Left lung (tissue), 10 donors: ENCODE results near the gene PAPLN. TPM values are rescaled to one million over a fixed set of nuclear protein-coding genes. Genes with fewer than 3 reads are reported as not detected.
"Not testable (repeated sequence)": the region's sequence is repeated elsewhere in the genome, so short reads cannot be mapped to it uniquely, and the experiment has no call there.

Experiments
- ATAC-seq: fragments of 200-7000 bp; cut with Tn5 transposase; one replicate; pipeline ENCODE4 v1.9.1; 2020; ENCODE audit warnings: moderate library complexity
- DNase-seq, 4 donors: peaks; one replicate each; pipeline ENCODE4 v3.0.0-alpha.2; 2013 to 2020
- H3K27ac ChIP-seq, 2 donors: fragments of 200-600 bp; sonication (generic) in 1 of 2; one replicate each; pipeline versions ENCODE4 v1.5.0 to v1.8.0; 2020 to 2021
- H3K27me3 ChIP-seq, 2 donors: fragments of 200-600 bp; sonication (generic) in 1 of 2; one replicate each; pipeline versions ENCODE4 v1.5.0 to v1.8.0; 2020 to 2021
- H3K36me3 ChIP-seq, 2 donors: fragments of 200-600 bp; sonication (generic) in 1 of 2; one replicate each; pipeline versions ENCODE4 v1.5.0 to v1.8.0; 2020 to 2021
- H3K4me1 ChIP-seq, 2 donors: fragments of 200-600 bp; one replicate each; pipeline ENCODE4 v1.8.0; 2021
- H3K4me3 ChIP-seq, 2 donors: fragments of 200-600 bp; sonication (generic) in 1 of 2; one replicate each; pipeline versions ENCODE4 v1.5.0 to v1.8.0; 2020 to 2021; ENCODE audit warnings: mild to moderate bottlenecking in 1 of 2
- H3K9me3 ChIP-seq, 2 donors: fragments of 200-600 bp; sonication (generic) in 1 of 2; one replicate each; pipeline versions ENCODE4 v1.5.0 to v1.8.0; 2020 to 2021
- CTCF ChIP-seq, 2 donors: fragments of 200-600 bp; sonication (generic) in 1 of 2; IDR thresholded peaks; one replicate each; pipeline versions ENCODE4 v1.5.0 to v1.8.0; 2021; ENCODE audit warnings: antibody characterized with exemption in 2 of 2
- intact Hi-C, 2 donors: fragments of 100-400 bp; cut with DNase I; formaldehyde crosslinking; loops; one replicate each; pipeline versions ENCODE4 v1.11.2 to v1.14.2; 2022
- polyA plus RNA-seq, 6 donors: library from polyadenylated mRNA; unstranded; fragments of 120-200 nt; gene quantifications; one replicate each; pipeline ENCODE4 v1.2.1, GENCODE V29; 2013; ENCODE audit not compliant: insufficient read length in 6 of 6
- total RNA-seq, 2 donors: library from RNA; stranded (reverse); fragmentation: NEBNext Ultra II Directional; extraction: Animal tissue kit (Norgen Biotek cat#: 25700); gene quantifications; one replicate each; pipeline ENCODE4 v1.2.1, GENCODE V29; 2021
- donor health status: DM: no; HTN: yes; CAD: no.
- donor health status: DM: no; HTN: no; CAD: no.

PAPLN gene
- total and polyA plus RNA-seq, 8 donors, result 7.9 to 21.0 (median 10.6) TPM

GRCh38 chr14:73305499-73305898 lies 68.2 kb downstream of the PAPLN start:
- Histone ChIP-seq H3K27me3 (no peaks in the 10 kb centered on the region), H3K27ac (no peak overlapping the region), H3K36me3 (no peaks in the 10 kb centered on the region), H3K4me3 (no peak overlapping the region), H3K4me1 (peaks cover 0 to 7% of the 10 kb centered on the region in 2 donors), H3K9me3 (no peaks in the 10 kb centered on the region)
- TF ChIP-seq CTCF (IDR thresholded peaks at IDR 0.05), result no peak
- ATAC-seq (no peak), DNase-seq (no peak)
- intact Hi-C loops, result no loop called here

- Histone ChIP-seq H3K27ac (no peak overlapping the region), H3K4me3 (no peak overlapping the region), H3K9me3 (no peaks in the 10 kb centered on the region), H3K27me3 (no peaks in the 10 kb centered on the region), H3K4me1 (peaks cover 3 to 24% of the 10 kb centered on the region in 2 donors), H3K36me3 (no peaks in the 10 kb centered on the region)
- no peak for ATAC-seq
- TF ChIP-seq CTCF (IDR thresholded peaks at IDR 0.05), result no peak
- intact Hi-C loops, result no loop called here
- DNase-seq, result no peak
Observed at GRCh38 chr14:73307261-73307660, 70.0 kb downstream of the PAPLN start.

- H3K27ac ChIP-seq, intact Hi-C loops, ATAC-seq: not testable (repeated sequence)
Observed at GRCh38 chr14:73309207-73309606, 71.9 kb downstream of the PAPLN start.

GRCh38 chr14:73311708-73312030 lies 74.4 kb downstream of the PAPLN start:
- no peaks in the 10 kb centered on the region for H3K36me3 ChIP-seq
- no peak for ATAC-seq
- intact Hi-C loops, result no loop called here
- no peaks in the 10 kb centered on the region for H3K9me3 ChIP-seq
- peaks cover 3 to 26% of the 10 kb centered on the region in 2 donors for H3K4me1 ChIP-seq
- no peak overlapping the region for H3K4me3 ChIP-seq
- no peaks in the 10 kb centered on the region for H3K27me3 ChIP-seq
- no peak for DNase-seq
- peak overlapping the region in 1 of 2 donors; percentile 39 for H3K27ac ChIP-seq
- no peak for TF ChIP-seq CTCF (IDR thresholded peaks at IDR 0.05)

More at GRCh38 chr14:73309207-73309606, 71.9 kb downstream of the PAPLN start:
- not testable (repeated sequence) for H3K36me3 ChIP-seq, H3K9me3 ChIP-seq, H3K4me3 ChIP-seq, H3K27me3 ChIP-seq, DNase-seq
- peaks cover 3 to 26% of the 10 kb centered on the region in 2 donors for H3K4me1 ChIP-seq

GRCh38 chr14:73312687-73313086 lies 75.4 kb downstream of the PAPLN start:
- Histone ChIP-seq H3K27me3 (no peaks in the 10 kb centered on the region), H3K27ac (no peak overlapping the region), H3K36me3 (no peaks in the 10 kb centered on the region), H3K4me1 (peaks cover 3 to 26% of the 10 kb centered on the region in 2 donors), H3K4me3 (no peak overlapping the region), H3K9me3 (no peaks in the 10 kb centered on the region)
- TF ChIP-seq CTCF (IDR thresholded peaks at IDR 0.05), result no peak
- no peak for ATAC-seq
- intact Hi-C loops, result no loop called here
- DNase-seq, result no peak

GRCh38 chr14:73313151-73313550 lies 75.8 kb downstream of the PAPLN start:
- Histone ChIP-seq H3K36me3 (no peaks in the 10 kb centered on the region), H3K27ac (no peak overlapping the region), H3K27me3 (no peaks in the 10 kb centered on the region), H3K9me3 (no peaks in the 10 kb centered on the region), H3K4me1 (peaks cover 3 to 26% of the 10 kb centered on the region in 2 donors), H3K4me3 (no peak overlapping the region)
- DNase-seq (no peak), ATAC-seq (no peak)
- no peak for TF ChIP-seq CTCF (IDR thresholded peaks at IDR 0.05)
- intact Hi-C loops, result no loop called here
